ENCODE results near the gene SKIC2. TPM values are rescaled to one million over a fixed set of nuclear protein-coding genes. Genes with fewer than 3 reads are reported as not detected.
"Not testable (repeated sequence)": the region's sequence is repeated elsewhere in the genome, so short reads cannot be mapped to it uniquely, and the experiment has no call there.

The SKIC2 gene
- total RNA-seq, 1 experiment from 2014 or later: 64.2 TPM

DNA sequence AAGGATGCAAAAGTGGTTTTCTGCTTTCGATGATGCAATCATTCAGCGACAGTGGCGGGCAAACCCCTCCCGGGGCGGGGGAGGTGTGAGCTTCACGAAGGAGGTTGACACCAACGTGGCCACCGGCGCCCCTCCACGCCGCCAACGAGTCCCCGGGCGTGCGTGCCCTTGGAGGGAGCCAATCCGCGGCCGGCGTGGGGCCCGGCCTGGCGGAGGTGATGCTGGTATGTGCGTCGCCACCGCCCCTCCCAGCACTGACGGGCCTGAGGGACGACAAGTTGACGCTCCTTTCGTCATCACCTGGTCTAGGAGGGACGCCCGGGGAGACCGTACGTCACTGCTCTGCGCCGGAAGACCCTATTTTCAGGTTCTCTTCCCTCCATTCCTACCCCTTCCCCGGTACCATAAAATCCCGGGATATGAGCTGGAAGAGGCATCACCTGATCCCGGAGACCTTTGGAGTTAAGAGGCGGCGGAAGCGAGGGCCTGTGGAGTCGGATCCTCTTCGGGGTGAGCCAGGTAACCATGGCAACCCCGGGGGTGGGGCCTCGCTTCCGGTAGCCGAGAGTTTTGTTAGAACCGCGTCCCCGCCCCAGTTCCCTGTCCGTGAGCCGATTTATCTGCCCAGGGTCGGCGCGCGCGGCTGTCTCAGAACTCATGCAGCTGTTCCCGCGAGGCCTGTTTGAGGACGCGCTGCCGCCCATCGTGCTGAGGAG lies 13.2 kb downstream of the SKIC2 start, which contains the start of gene DXO:
Gene DXO, minus strand, starts transcription at position 146 of the 716 bp plus-strand sequence. CDS start 463 bp downstream, outside the sequence.
- H3K4me1 ChIP-seq (ENCODE audit: insufficient read depth, low read length, poor library complexity, severe bottlenecking): peaks cover 19% of the 10 kb centered on the region
- POLR2A ChIA-PET (ENCODE audit: low non-redundant PET): interaction anchor here (0.5 to 0.6 kb wide), 3 partner anchors 226 to 474 kb away, joined by 4 to 9 read pairs (median 8); partner anchors contain the start of gene ABHD16A
- TF ChIP-seq, protein P1, sequence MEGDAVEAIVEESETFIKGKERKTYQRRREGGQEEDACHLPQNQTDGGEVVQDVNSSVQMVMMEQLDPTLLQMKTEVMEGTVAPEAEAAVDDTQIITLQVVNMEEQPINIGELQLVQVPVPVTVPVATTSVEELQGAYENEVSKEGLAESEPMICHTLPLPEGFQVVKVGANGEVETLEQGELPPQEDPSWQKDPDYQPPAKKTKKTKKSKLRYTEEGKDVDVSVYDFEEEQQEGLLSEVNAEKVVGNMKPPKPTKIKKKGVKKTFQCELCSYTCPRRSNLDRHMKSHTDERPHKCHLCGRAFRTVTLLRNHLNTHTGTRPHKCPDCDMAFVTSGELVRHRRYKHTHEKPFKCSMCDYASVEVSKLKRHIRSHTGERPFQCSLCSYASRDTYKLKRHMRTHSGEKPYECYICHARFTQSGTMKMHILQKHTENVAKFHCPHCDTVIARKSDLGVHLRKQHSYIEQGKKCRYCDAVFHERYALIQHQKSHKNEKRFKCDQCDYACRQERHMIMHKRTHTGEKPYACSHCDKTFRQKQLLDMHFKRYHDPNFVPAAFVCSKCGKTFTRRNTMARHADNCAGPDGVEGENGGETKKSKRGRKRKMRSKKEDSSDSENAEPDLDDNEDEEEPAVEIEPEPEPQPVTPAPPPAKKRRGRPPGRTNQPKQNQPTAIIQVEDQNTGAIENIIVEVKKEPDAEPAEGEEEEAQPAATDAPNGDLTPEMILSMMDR (conservative IDR thresholded peaks at IDR 0.05; ENCODE audit: low read depth, low read length): no peak
- no peak for TF ChIP-seq EZH2 (IDR thresholded peaks at IDR 0.05; ENCODE audit: borderline replicate concordance, low read depth, low read length, poor library complexity, severe bottlenecking)
- H3K4me3 ChIP-seq (ENCODE audit: low read depth, low read length, poor library complexity, severe bottlenecking): peak within 1 kb of the TSS; percentile 65
- no peaks in the 10 kb centered on the region for H3K27me3 ChIP-seq (replicated peaks; ENCODE audit: insufficient read depth, low read depth, low read length, poor library complexity)
- peaks cover 29% of the 10 kb centered on the region for H3K36me3 ChIP-seq (ENCODE audit: insufficient read depth, low read length, poor library complexity, severe bottlenecking)
- H3K27ac ChIP-seq (ENCODE audit: low read depth, low read length, poor library complexity, severe bottlenecking): peak within 1 kb of the TSS; percentile 93
- peak; percentile 99 for DNase-seq (ENCODE audit: low spot score)
- CTCF ChIA-PET: interaction anchor here (0.8 kb wide), 1 partner anchor 20 kb away, joined by 4 read pairs; no protein-coding TSS in a partner anchor
- intact Hi-C loops (cut with micrococcal nuclease; ENCODE audit: unreplicated experiment): no loop called here
- BruUV-seq (replicated peaks): no TSS peak
- H3K9me3 ChIP-seq (ENCODE audit: low read depth, low read length, poor library complexity, severe bottlenecking): no peaks in the 10 kb centered on the region

DNA sequence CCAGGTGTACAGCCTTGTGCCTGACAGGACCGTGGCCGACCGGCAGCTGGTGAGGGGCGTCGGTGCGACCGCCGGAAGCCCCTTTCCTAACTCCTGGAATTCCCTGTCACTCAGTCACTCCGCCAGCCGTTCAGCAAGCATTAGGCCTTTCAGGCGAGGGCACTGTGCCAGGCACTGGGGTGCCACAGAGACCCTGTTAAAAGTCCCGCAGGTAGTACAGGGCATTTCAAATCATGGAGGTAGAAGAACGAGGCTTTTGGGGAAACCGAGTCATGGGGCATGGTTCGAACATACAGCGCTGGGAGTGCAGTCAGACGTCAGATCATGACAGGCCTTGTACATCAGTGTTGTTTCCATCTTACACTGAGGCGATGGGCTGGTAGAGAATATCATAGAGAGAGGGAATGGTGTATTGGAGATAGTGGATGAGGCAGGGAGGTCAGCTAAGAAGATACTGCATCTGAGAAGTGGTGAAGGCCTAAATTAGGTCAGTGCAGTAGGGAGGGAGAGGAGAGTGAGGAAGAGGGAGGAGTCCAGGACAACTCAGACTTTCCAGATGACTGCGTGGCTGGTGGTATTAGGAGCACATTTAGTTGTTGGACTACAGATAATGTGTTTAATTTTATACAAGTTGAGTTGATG lies 13.9 kb downstream of the SKIC2 start:
- CTCF ChIA-PET: no interaction called here
- intact Hi-C loops (cut with micrococcal nuclease; ENCODE audit: unreplicated experiment): no loop called here

DNA sequence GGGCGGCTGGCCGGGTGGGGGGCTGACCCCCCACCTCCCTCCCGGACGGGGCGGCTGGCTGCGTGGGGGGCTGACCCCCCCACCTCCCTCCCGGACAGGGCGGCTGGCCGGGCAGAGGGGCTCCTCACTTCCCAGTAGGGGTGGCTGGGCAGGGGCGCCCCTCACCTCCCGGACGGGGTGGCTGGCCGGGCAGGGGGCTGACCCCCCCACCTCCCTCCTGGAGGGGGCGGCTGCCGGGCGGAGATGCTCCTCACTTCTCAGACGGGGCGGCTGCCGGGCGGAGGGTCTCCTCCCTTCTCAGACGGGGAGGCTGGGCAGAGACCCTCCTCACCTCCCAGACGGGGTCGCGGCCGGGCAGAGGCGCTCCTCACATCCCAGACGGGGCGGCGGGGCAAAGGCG lies 17.1 kb downstream of the SKIC2 start:
- DNase-seq (ENCODE audit: low spot score); POLR2A ChIA-PET (ENCODE audit: low non-redundant PET): not testable (repeated sequence)

More for the DNA sequence above, 13.9 kb downstream of the SKIC2 start:
- no peaks in the 10 kb centered on the region for H3K27me3 ChIP-seq (replicated peaks; ENCODE audit: insufficient read depth, low read depth, low read length, poor library complexity)
- H3K4me1 ChIP-seq (ENCODE audit: insufficient read depth, low read length, poor library complexity, severe bottlenecking): peaks cover 19% of the 10 kb centered on the region
- TSS peak; percentile 55 for BruUV-seq (replicated peaks)
- H3K9me3 ChIP-seq (ENCODE audit: low read depth, low read length, poor library complexity, severe bottlenecking): no peaks in the 10 kb centered on the region
- POLR2A ChIA-PET (ENCODE audit: low non-redundant PET): interaction anchor here (0.5 to 0.6 kb wide), 2 partner anchors 227 to 474 kb away, joined by 8 to 9 read pairs; no protein-coding TSS in a partner anchor
- TF ChIP-seq EZH2 (IDR thresholded peaks at IDR 0.05; ENCODE audit: borderline replicate concordance, low read depth, low read length, poor library complexity, severe bottlenecking): no peak
- TF ChIP-seq, protein P1 (conservative IDR thresholded peaks at IDR 0.05; ENCODE audit: low read depth, low read length): no peak
- DNase-seq (ENCODE audit: low spot score): no peak
- peak overlapping the region; percentile 93 for H3K27ac ChIP-seq (ENCODE audit: low read depth, low read length, poor library complexity, severe bottlenecking)
- peaks cover 22% of the 10 kb centered on the region for H3K36me3 ChIP-seq (ENCODE audit: insufficient read depth, low read length, poor library complexity, severe bottlenecking)
- H3K4me3 ChIP-seq (ENCODE audit: low read depth, low read length, poor library complexity, severe bottlenecking): peak overlapping the region; percentile 65

More for the DNA sequence above, 17.1 kb downstream of the SKIC2 start:
- intact Hi-C loops (cut with micrococcal nuclease; ENCODE audit: unreplicated experiment); BruUV-seq (replicated peaks); H3K9me3 ChIP-seq (ENCODE audit: low read depth, low read length, poor library complexity, severe bottlenecking); H3K27ac ChIP-seq (ENCODE audit: low read depth, low read length, poor library complexity, severe bottlenecking); H3K4me3 ChIP-seq (ENCODE audit: low read depth, low read length, poor library complexity, severe bottlenecking); H3K36me3 ChIP-seq (ENCODE audit: insufficient read depth, low read length, poor library complexity, severe bottlenecking); CTCF ChIA-PET; H3K27me3 ChIP-seq (replicated peaks; ENCODE audit: insufficient read depth, low read depth, low read length, poor library complexity): not testable (repeated sequence)
- H3K4me1 ChIP-seq (ENCODE audit: insufficient read depth, low read length, poor library complexity, severe bottlenecking): peaks cover 12% of the 10 kb centered on the region

Data from A673 (cell line).